ENCODE measurements around the gene INSR.

- TF ChIP-seq TEAD4 (IDR thresholded peaks at IDR 0.05) (no peak), EP300 (IDR thresholded peaks at IDR 0.05; ENCODE audit: borderline replicate concordance) (no peak), FOXM1 (IDR thresholded peaks at IDR 0.05; ENCODE audit: borderline replicate concordance, low read depth) (no peak), TAF1 (IDR thresholded peaks at IDR 0.05; ENCODE audit: low read depth) (no peak), MAX (IDR thresholded peaks at IDR 0.05) (no peak), TCF12 (IDR thresholded peaks at IDR 0.05; ENCODE audit: low read depth) (no peak), REST (IDR thresholded peaks at IDR 0.05; ENCODE audit: low read depth) (no peak), NFIC (IDR thresholded peaks at IDR 0.05) (no peak), CREB1 (IDR thresholded peaks at IDR 0.05; ENCODE audit: low read depth) (no peak), YY1 (IDR thresholded peaks at IDR 0.05; ENCODE audit: low read depth) (no peak), CEBPB (IDR thresholded peaks at IDR 0.05) (no peak)
Measured at GRCh38 chr19:7307590-7308218, 13.5 kb upstream of the INSR start.

All from Ishikawa (cell line).